Endodermal cell (in vitro differentiated cells): ENCODE data around the gene MRPS27. TPM values are rescaled to one million over a fixed set of nuclear protein-coding genes. Genes with fewer than 3 reads are reported as not detected.

Source experiments
- DNase-seq: peaks from one replicate; pipeline ENCODE4 v3.0.0-alpha.2; 2017
- H3K27ac ChIP-seq: 2 replicates; pipeline ENCODE4 v1.5.1; 2013; ENCODE audit warnings: mild to moderate bottlenecking, low read depth, low read length, moderate library complexity
- H3K27me3 ChIP-seq: 2 replicates; pipeline ENCODE4 v1.6.1; 2013; ENCODE audit warnings: mild to moderate bottlenecking, low read length, moderate library complexity; ENCODE audit not compliant: insufficient read depth, control insufficient read depth, poor library complexity, severe bottlenecking
- H3K36me3 ChIP-seq: 2 replicates; pipeline ENCODE4 v1.7.0; 2013; ENCODE audit warnings: mild to moderate bottlenecking, low read length, moderate library complexity; ENCODE audit not compliant: control insufficient read depth, insufficient read depth
- H3K4me1 ChIP-seq: one replicate; pipeline ENCODE4 v1.7.0; 2013; ENCODE audit warnings: low read length; ENCODE audit not compliant: control insufficient read depth, insufficient read depth
- H3K4me3 ChIP-seq: 2 replicates; pipeline ENCODE4 v1.5.1; 2013; ENCODE audit warnings: mild to moderate bottlenecking, low read length, moderate library complexity
- H3K9ac ChIP-seq: 2 replicates; pipeline ENCODE4 v1.6.1; 2013; ENCODE audit warnings: mild to moderate bottlenecking, low read length, moderate library complexity; ENCODE audit not compliant: poor library complexity, severe bottlenecking; ENCODE audit errors: extremely low read depth
- H3K9me3 ChIP-seq: 2 replicates; pipeline ENCODE4 v1.6.1; 2013; ENCODE audit warnings: mild to moderate bottlenecking, low read length, moderate library complexity; ENCODE audit not compliant: control insufficient read depth
- H3K27ac Mint-ChIP-seq: 2 replicates; pipeline ENCODE4 v1.8.0; 2020; ENCODE audit warnings: mixed read lengths
- H3K27me3 Mint-ChIP-seq: 2 replicates; pipeline ENCODE4 v1.8.0; 2021; ENCODE audit warnings: mild to moderate bottlenecking, mixed read lengths; ENCODE audit not compliant: insufficient read depth
- H3K36me3 Mint-ChIP-seq: 2 replicates; pipeline ENCODE4 v1.8.0; 2020; ENCODE audit warnings: low read depth, mixed read lengths
- H3K4me1 Mint-ChIP-seq: 2 replicates; pipeline ENCODE4 v1.8.0; 2020; ENCODE audit warnings: mixed read lengths
- H3K4me3 Mint-ChIP-seq: 2 replicates; pipeline ENCODE4 v1.8.0; 2020; ENCODE audit warnings: mild to moderate bottlenecking, moderate library complexity, mixed read lengths
- H3K9me3 Mint-ChIP-seq: 2 replicates; pipeline ENCODE4 v1.8.0; 2020; ENCODE audit warnings: mild to moderate bottlenecking, mixed read lengths
- CTCF ChIP-seq: fragments of 200-600 bp; sonication (generic); conservative IDR thresholded peaks from 2 replicates; pipeline ENCODE4 v1.5.0; 2021; ENCODE audit warnings: antibody characterized with exemption, mild to moderate bottlenecking
- whole genome bisulfite sequencing, 2 experiments: methylation state at CpG; one replicate each; pipeline versions ENCODE4 v1.1.5 to v1.1.7; 2013; ENCODE audit warnings: missing lambda C conversion rate in 2 of 2, mixed read lengths in 1 of 2; ENCODE audit not compliant: insufficient coverage in 1 of 2, insufficient read length in 1 of 2; 5-methylcytosine and 5-hydroxymethylcytosine counted together
- total RNA-seq, 2 donors: library from RNA; stranded (reverse); fragmentation: NEBNext Ultra II Directional in 1 of 2; extraction: Animal tissue kit (Norgen Biotek cat#: 25700) in 1 of 2; gene quantifications; 2 replicates in 1 of 2; 3 replicates in 1 of 2; pipeline ENCODE4 v1.2.1, GENCODE V29; 2021

Gene MRPS27
- total RNA-seq, 2 donors from 2014 or later: 55.2 to 80.8 TPM

- WGBS, 2 experiments: 86 to 93% methylated on average over 1 to 2 of the region's 2 CpGs
- H3K27me3 Mint-ChIP-seq: no peaks in the 10 kb centered on the region
- H3K36me3 Mint-ChIP-seq: peaks cover 4% of the 10 kb centered on the region
- no peak overlapping the region for H3K9ac ChIP-seq
- DNase-seq: no peak
- H3K27me3 ChIP-seq: no peaks in the 10 kb centered on the region
- peaks cover 10% of the 10 kb centered on the region for H3K36me3 ChIP-seq
- H3K4me3 Mint-ChIP-seq: no peak overlapping the region
- H3K9me3 Mint-ChIP-seq: no peaks in the 10 kb centered on the region
- H3K9me3 ChIP-seq: no peaks in the 10 kb centered on the region
- no peak overlapping the region for H3K27ac Mint-ChIP-seq
- no peak overlapping the region for H3K4me3 ChIP-seq
- TF ChIP-seq CTCF: no peak
- H3K27ac ChIP-seq: no peak overlapping the region
- no peaks in the 10 kb centered on the region for H3K4me1 ChIP-seq
- H3K4me1 Mint-ChIP-seq: peaks cover 6% of the 10 kb centered on the region
Observed at GRCh38 chr5:72268260-72268659, 51.8 kb downstream of the MRPS27 start.

- no peak for DNase-seq
- Histone ChIP-seq H3K9me3 (no peaks in the 10 kb centered on the region), H3K27me3 (no peaks in the 10 kb centered on the region), H3K4me3 (no peak overlapping the region), H3K9ac (no peak overlapping the region), H3K27ac (no peak overlapping the region), H3K4me1 (no peaks in the 10 kb centered on the region), H3K36me3 (peaks cover 6% of the 10 kb centered on the region)
- Mint-ChIP-seq H3K4me1 (peaks cover 6% of the 10 kb centered on the region), H3K27ac (no peak overlapping the region), H3K36me3 (peaks cover 4% of the 10 kb centered on the region), H3K9me3 (no peaks in the 10 kb centered on the region), H3K27me3 (no peaks in the 10 kb centered on the region), H3K4me3 (no peak overlapping the region)
- TF ChIP-seq CTCF: no peak
Observed at GRCh38 chr5:72267685-72268084, 52.4 kb downstream of the MRPS27 start.

- TF ChIP-seq CTCF: no peak
- Mint-ChIP-seq H3K27me3 (no peaks in the 10 kb centered on the region), H3K4me3 (no peak overlapping the region), H3K27ac (no peak overlapping the region), H3K36me3 (peaks cover 4% of the 10 kb centered on the region), H3K9me3 (no peaks in the 10 kb centered on the region), H3K4me1 (peaks cover 6% of the 10 kb centered on the region)
- no peaks in the 10 kb centered on the region for H3K27me3 ChIP-seq
- H3K36me3 ChIP-seq: no peaks in the 10 kb centered on the region
- no peak overlapping the region for H3K4me3 ChIP-seq
- DNase-seq: no peak
- no peaks in the 10 kb centered on the region for H3K9me3 ChIP-seq
- WGBS, 2 experiments: 91 to 92% methylated on average over 2 of the region's 2 CpGs
- H3K4me1 ChIP-seq: no peaks in the 10 kb centered on the region
- H3K9ac ChIP-seq: no peak overlapping the region
- H3K27ac ChIP-seq: no peak overlapping the region
Observed at GRCh38 chr5:72266862-72267261, 53.2 kb downstream of the MRPS27 start.
